Right renal cortex interstitium (tissue), 3 donors: ENCODE measurements around the gene HOXD11. TPM values are rescaled to one million over a fixed set of nuclear protein-coding genes. Genes with fewer than 3 reads are reported as not detected.

Experiments used
- DNase-seq, 3 donors: peaks; one replicate each; pipeline ENCODE4 v3.0.0-alpha.2; 2013; ENCODE audit warnings: low read depth in 3 of 3, low spot score in 2 of 3
- polyA plus RNA-seq, 3 donors: library from polyadenylated mRNA; unstranded; fragments of 120-200 nt; gene quantifications; one replicate each; pipeline ENCODE4 v1.2.1, GENCODE V29; 2013; ENCODE audit not compliant: insufficient read length in 3 of 3

HOXD11 gene
- polyA plus RNA-seq, 3 donors, result 42.6 to 44.8 (median 43.5) TPM

DNA sequence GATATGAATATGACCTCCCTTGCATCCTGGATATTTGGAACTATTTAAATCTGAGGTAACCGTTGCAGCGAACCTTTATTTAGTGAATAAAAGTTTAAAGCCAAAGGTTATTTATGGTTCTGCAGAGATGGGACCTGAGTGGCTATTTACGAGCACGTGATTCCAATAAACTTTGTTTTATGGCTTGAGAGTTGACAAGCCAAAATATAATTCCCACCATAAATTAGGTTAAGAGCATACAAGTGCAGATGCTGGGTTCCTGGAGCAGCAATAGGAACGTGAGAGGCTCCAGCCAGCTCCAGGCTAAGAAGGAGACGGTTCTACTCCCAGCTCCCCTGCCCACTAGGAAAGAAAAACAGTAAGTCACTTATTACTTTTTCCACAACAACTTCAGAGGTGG is 39.0 kb downstream of the HOXD11 start:
- DNase-seq, result no peak

DNA sequence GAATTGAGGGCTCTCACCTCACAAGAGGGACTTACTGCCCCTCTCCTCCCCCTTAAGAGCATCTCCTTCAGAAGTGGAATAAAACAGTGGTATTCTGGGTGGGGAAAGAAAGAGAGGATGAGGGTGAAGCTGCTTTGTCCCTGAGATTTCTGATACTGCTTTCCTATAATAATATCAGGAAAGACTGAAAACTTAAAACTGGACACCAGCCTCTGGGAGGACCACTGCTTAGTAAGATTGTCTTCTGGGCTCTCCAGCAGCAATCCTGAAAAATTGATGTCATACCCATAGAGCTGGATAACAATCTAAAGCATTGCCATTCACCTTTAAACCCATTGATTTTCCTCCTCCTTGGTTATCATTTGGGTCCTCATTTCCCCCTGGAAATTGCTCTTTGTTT is 39.6 kb downstream of the HOXD11 start:
- no peak for DNase-seq

DNA sequence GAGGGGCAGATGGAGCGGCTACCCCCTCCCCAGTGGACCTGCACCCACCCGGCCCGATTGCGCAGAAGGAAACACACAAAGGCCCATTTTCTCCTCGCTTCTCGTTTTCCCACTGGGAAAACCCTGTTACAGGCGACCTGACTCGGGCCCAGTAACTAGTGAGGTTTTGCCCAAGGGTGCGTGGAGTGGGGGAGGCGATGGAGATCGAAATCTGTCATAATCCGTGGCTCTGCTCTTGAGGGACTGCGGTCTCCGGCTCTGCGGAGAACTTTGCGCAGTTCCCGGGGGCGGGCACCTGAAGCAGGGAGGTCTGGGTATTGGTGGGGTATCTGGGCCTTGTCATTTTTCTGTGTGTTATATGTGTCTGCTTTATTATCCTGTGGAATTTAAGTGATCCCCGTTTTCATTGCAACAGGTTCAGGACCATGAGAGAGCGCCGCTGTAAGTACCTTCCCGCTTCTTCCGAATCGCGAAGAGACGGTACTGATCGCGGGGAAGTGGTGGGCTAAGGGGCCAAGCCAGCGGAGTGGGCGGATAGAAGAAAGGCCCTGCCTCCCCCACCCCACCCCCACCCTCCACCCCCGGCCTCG is 40.2 kb downstream of the HOXD11 start:
- DNase-seq, result no peak

DNA sequence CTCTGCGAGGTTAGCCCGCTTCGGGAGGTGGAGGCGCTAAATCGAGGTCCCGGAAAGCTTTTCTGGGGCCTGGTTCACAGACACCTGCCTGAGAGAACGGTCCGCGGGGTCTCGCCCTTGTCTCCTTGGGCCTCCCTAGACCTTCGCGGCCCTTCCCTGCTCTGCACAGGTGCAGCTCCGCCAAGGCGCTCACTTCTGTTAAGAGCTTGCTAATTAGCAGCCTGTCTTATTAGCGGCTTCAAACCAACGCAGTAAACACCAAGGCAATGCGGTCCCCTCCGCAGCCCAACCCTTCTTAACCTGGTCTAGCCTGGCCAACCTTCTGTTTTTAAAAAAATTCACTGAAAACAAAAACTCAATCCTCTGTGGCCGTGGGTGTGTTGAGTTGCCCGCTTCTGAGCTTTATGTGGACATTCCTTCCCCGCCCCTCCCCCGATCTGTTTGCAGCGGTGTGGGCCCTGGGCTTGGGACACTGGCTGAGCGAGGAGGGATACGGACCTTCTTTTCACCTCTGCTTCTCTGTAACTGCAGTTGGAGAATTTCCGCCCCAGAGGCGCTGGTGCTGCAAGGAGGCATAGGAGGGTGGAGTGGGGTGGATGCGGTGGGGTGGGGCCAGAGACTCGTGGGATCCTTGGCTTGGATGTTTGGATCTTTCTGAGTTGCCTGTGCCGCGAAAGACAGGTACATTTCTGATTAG is 40.9 kb downstream of the HOXD11 start:
- no peak for DNase-seq

DNA sequence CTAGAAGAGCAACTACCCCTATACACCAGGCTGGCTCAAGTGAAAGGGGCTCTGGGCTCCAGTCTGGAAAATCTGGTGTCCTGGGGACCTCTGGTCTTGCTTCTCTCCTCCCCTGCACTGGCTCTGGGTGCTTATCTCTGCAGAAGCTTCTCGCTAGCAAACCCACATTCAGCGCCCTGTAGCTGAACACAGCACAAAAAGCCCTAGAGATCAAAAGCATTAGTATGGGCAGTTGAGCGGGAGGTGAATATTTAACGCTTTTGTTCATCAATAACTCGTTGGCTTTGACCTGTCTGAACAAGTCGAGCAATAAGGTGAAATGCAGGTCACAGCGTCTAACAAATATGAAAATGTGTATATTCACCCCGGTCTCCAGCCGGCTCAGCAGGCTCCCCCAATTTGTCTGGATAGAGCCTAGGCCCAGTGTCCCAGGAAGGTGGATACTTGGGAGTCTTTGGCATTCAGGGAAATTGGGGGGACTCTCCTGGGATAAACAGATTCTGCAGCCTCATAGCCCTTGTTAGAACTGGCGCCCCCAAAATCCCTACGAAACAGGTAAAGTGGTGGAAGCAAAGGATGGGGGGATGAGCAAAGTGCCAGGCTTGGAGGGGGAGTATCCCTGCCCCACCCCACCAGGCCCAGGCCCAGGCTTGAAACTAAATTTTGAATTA is 41.8 kb downstream of the HOXD11 start:
- DNase-seq, result no peak

DNA sequence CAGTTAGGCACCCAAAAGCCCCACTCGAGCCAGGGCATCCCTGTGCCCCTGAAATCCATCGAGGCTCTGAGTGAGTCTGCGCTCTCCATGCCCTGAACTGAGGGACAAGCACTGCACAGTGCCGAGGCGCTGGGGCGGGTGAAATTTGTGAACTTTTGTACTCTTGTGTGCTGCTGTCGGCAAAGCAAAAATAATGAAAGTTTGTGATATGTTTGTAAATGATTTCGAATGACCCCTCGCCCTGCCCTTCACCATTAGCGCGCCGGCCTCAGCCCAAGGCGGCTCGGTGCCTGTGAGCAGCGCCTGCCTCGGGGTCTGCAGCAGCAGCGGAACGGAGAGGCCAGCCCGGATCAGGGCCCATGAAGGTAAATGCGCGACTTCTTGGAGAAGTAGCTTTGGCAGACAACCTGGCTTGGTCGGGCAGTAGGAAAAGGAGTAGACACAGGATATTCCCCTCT is 42.4 kb downstream of the HOXD11 start:
- no peak for DNase-seq

DNA sequence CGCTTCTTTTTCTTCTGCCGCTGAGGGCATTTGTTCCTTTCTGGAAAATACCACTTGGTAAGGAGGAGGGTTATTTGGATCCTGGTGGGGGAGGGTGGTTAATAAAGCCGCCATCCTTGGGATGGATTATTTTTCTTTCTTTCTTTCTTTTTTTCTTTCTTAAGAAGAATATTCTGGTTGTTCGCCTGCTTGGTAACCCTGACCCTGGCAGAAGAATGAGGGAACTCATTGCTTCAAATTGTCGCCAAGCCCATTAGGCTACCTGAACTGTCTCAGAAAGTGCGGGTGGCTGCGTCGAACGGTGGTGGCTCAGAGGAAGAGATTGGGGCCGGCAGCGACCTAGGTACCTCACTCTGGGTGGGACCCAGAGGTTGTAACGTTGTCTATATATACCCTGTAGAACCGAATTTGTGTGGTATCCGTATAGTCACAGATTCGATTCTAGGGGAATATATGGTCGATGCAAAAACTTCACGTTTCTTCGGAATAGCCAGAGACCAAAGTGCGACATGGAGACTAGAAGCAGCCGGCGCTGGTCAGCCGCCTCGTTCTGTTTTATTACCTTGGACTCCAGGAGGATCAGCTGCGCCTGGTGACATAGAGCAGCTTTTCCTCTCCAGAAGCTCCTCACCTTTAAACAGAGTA is 43.0 kb downstream of the HOXD11 start:
- DNase-seq, result no peak

DNA sequence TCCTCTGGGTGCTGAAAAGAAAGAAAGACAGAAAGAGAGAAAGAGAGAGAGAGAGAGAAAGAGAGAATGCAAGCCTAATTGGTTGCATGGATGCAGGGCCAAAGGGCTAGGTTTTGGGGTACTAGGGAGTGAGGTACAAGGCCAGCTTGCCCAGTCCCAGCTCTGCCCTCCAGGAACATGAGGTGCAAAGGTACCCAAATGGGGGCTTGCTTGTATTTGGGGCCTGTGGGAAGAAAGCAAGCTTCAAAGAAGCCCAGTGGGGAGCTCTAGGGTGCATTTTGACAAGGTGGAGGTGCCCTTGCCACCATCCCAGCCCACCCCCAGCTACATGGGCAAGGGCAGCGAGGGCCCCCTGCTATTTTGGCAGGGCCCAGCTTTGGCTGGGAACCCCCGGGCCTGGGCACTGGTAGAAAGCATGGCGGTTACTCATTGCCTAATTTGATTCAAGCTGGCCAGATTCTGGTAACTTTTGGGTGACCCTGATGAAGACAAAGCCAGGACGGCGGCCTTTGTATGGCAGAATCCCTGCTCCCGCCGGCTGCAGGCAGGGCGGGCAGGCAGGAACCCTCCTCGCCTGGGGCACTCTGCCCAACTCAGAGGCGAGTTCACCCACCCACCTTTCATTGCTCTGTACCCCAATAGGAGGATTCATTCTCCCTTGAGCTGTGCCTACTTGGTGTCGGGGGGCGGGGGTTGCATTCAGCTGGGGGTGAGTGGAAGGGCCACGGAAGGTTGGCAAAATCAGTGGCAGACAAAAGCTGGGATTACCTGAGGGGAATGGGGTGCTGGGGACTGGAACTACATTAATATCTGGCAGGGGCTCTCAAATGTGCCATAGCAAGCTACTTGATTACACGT is 43.7 kb downstream of the HOXD11 start:
- no peak for DNase-seq

DNA sequence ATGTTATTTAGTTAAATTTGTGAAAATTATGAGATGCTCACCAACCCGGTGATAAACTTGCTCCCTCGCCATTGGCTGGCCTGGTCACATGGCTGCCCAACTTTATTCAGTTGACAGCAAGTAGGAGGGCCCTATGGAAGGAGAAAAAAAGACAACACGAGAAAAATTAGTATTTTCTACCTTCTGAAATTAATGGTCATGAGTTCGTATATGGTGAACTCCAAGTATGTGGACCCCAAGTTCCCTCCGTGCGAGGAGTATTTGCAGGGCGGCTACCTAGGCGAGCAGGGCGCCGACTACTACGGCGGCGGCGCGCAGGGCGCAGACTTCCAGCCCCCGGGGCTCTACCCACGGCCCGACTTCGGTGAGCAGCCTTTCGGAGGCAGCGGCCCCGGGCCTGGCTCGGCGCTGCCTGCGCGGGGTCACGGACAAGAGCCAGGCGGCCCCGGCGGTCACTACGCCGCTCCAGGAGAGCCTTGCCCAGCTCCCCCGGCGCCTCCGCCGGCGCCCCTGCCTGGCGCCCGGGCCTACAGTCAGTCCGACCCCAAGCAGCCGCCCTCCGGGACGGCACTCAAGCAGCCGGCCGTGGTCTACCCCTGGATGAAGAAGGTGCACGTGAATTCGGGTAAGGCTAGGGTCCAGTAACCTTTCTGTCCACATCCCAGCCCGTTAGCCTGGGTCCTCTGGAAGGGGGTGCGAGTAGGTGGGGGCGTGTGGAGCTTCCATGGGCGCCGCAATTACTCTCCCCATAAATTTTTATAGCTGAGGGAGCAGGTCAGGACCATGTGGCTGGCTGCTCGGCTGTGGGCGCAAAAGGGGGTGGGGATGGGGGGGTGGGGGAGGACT is 44.6 kb downstream of the HOXD11 start, which contains the start of gene HOXD4:
Gene HOXD4, plus strand, starts transcription at position 109 of the 846 bp plus-strand sequence. Its CDS starts 84 bp downstream, at position 193.
- DNase-seq, result no peak

DNA sequence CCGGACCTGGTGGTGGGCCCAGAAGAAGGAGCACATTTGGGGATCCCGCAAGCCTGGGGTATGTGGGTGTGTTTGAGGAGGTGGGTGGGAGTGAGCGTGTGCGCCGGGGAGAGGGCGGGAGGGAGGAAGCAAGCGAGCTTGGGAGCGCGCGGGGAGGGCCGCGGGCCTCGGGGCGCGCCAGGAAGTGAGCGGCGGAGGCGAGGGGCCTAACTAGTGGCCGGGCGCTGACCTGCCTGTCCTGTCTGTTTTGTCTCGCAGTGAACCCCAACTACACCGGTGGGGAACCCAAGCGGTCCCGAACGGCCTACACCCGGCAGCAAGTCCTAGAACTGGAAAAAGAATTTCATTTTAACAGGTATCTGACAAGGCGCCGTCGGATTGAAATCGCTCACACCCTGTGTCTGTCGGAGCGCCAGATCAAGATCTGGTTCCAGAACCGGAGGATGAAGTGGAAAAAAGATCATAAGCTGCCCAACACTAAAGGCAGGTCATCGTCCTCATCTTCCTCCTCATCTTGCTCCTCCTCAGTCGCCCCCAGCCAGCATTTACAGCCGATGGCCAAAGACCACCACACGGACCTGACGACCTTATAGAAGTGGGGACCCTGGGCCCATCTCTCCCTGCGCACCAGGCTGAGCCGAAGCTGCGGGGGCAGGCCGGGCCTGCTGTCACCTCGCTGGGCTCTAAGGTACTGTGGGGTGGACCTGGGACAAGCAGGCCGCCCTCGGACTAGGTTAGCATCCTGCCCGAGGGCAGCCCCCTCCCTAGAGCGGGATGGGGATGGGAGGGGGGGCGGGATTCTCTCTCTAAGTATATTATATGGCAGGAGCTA is 45.5 kb downstream of the HOXD11 start:
- no peak for DNase-seq

DNA sequence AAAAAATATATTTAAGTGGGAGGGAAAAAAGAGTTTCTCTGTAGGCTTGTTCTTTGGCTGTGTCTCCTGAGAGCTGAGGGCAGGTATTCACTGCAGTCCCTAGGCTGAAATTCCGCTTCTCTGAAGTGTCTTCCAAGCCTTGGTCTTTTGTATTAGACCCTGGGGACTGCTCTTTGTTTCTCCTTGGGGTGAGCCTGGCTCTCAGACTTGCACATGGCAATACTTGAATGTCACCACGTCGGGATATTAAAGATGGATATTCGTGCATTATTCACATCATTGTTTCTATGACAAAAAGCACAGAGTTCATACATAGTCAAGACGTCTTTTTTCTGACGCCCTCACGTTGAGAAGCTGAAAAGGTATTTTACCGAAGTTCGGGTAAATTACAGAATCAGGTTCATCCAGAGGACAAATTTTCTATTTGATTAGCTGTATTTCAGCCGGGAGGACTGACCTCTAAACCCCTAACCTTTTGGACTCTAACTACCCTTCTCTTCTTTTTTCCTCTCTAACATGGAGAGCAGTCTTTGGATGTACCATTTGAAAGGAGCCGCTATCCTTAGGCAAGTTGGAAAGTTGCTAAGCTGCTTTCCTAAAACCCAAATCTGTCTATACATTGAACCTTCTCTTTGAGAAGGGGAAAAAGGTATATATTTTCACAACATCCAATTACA is 47.6 kb downstream of the HOXD11 start:
- DNase-seq, result no peak

DNA sequence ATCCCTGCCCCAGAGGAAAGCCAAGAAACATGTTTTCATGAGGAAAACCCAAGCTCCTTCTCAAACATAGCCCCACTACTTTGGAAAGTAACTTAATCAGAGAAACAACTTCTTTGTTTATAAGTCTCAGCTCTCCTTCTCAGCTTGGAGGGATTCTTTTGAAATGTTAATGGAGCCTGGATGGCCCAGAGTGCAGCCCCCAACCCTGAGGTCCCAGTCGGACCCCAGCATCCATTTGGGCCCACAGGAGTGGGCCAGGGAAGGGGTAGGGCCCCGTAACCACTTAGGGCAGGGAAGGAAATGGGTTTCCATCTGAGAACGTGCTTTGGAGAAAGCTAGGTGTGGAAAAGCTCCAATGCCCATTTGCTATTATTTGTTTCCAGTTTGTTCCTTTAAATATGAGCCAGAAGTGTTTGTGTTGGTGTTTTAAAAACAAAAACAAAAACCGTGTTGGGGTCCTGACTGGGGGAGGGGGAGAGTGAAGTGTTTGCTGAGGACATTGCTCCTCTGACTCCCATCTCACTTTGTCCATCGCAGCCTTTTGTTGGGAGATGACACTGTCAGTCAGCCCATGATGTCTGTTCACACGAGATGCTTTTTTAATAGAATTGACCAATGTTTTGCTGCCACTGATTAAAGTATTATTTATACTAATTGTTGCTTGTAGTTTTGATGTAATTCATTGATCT is 48.4 kb downstream of the HOXD11 start:
- DNase-seq, result no peak

DNA sequence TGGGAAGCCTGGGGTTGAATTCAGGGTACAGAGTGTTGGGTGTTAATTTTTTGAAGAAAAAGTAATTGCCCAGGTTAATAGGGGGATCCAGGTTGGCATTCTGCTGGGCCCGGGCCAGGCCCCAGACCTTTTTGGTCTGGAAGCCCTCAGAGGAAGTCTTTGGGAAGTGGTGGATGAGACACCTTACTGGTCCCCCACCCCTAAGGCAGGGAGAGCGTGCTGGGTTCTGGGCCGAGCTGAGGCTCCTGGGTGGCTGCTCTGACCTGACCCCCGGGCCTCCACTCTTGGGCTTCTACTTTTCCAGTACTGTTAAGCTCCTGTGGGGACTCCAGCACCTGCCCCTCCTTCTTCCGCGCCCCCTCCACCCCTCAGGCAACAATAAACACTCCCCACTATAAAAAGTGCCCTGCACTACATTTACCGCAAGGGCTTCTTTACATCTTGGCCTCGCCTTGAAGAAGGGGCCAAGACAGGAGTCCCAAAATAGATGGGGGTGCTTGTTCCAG is 49.3 kb downstream of the HOXD11 start:
- DNase-seq, result peak in 1 of 3 donors; percentile 38

DNA sequence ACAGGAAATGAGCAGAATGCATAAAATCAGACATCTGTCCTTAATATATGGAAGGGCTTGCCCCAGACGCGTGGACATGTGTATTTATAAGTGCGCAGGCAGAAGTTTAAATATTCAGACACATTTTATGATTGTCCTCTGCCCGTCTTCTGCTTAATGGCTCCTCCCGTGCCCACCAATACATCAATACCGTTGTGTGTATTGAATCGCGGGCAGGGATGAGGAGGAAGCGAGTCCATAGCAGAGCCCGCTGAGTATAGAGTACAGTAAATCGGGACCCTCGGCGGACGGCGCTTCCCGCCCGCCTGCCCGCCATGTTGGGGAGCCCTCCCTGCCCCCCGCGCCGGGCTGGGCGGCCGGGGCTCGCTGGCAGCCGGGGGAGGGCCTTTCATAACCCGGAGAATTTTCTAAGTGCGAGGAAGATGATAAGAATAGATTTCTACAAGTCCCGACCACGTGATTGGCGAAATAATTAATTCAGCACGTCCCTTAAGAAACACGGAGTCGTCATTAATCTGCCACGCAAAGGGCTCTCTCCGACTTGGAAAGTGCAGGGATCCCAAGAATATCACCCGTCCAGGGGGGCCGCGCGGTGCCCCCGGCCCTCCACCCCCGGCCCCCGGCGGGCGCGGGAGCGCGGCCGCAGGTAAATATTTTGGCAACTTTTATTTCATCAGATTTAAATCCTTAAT is 49.9 kb downstream of the HOXD11 start, which contains the start of gene HOXD3:
Gene HOXD3, plus strand, starts transcription at position 501 of the 692 bp plus-strand sequence. CDS start 11,808 bp downstream, outside the sequence.
- peak in 1 of 3 donors; percentile 40 for DNase-seq

DNA sequence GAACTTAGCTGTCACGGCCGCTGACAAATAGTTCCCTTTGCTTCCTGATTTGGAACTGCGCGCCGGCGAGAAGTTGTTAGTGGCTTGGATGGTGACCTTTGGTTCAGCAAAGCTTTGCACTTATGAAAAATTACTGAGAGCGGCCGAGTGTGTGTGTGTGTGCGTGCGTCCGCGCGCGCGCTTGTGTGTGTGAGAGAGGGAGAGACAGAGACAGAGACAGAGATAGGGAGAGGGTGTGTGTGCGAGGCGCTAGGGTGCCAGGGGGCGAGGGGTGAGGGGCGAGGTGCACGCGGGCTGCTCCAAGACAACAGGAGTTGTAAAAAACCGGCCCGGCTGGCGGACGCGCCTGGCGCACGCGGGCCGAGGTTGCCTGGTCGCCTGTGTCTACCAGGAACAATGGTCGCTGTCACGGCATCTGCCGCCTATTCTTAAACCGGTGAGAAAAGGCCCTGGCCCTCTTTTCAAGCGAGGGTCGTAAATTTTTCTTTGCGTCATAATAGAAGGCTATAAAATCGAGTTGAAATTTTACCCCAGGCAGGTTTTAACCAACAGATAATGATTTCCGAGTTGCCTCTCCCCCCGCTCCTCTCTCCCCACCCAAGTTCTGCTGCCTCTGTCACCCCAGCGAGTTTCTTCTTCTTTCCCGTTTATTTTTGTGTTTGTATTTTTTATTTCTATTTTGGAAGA is 50.6 kb downstream of the HOXD11 start:
- DNase-seq, result peak in 1 of 3 donors; percentile 57

DNA sequence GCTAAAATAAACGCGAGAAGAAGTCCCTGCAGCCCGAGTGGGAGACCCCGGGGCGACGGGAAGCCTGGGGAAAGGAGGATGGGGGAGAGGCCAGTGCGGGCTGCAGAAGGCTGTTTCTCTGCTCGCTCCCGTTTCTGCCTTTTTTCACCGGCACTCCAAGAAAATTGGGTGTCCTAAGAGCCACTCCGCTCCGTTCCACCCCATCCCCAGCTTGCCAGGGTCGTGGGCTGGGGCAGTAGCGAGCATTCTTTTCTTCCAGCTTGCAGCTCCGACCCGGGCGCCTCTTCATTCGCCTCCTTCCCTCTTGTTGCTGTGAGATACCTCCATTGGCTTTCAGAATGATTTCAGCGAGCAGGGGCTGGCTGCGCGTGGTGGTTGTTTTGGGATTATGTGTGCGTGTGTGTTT is 51.1 kb downstream of the HOXD11 start:
- DNase-seq, result peak in 1 of 3 donors; percentile 54
